GM12891 (cell line): ENCODE measurements around the gene PTPRD.

Source experiments
- DNase-seq: peaks from one replicate; pipeline ENCODE4 v3.0.0; 2011; ENCODE audit warnings: low spot score; ENCODE audit not compliant: insufficient read length
- FAIRE-seq: peaks from 2 replicates; lab custom pipeline; 2011; peaks lifted over from hg19 to GRCh38; lab: Jason Lieb, UNC
- PAX5 ChIP-seq: IDR thresholded peaks from 2 replicates; pipeline ENCODE4 v1.6.1; 2011; ENCODE audit warnings: low read length, moderate library complexity, mild to moderate bottlenecking; ENCODE audit not compliant: insufficient read depth, severe bottlenecking
- POLR2A ChIP-seq: IDR thresholded peaks from 2 replicates; pipeline ENCODE4 v1.6.1; 2011; ENCODE audit warnings: low read depth, low read length, control low read depth
- POLR2AphosphoS5 ChIP-seq: IDR thresholded peaks from 2 replicates; pipeline ENCODE4 v1.6.1; 2011; ENCODE audit warnings: low read depth, low read length, control low read depth
- POU2F2 ChIP-seq: IDR thresholded peaks from 2 replicates; pipeline ENCODE4 v1.6.1; 2011; ENCODE audit warnings: low read depth, mild to moderate bottlenecking, control low read depth, low read length, moderate library complexity
- SPI1 ChIP-seq: IDR thresholded peaks from 2 replicates; pipeline ENCODE4 v1.6.1; 2011; ENCODE audit warnings: low read depth, low read length, control low read depth
- TAF1 ChIP-seq: IDR thresholded peaks from 2 replicates; pipeline ENCODE4 v1.6.1; 2011; ENCODE audit warnings: low read depth, low read length, control low read depth

Gene PTPRD

DNA sequence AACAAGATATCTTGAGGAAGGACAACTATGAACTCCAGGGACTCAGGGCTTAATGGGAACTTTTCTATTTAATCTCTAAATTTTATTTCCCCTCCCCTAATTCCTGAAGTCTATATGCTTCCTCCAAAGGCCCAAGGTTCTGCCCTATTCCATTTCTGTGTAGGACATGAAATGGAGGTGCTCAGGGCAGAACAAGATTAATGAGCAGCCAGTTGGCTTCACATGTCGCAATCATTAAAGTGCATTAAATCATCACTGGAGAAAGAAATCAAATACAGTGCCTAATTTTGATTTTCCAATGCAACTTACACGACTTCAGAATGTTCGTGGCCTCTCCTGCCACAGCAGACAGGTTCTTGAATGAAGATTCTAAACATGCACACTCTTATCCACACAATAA, 862.1 kb downstream of the PTPRD start:
- no peak for DNase-seq
- TF ChIP-seq TAF1 = no peak
- TF ChIP-seq POLR2AphosphoS5 = no peak
- no peak for TF ChIP-seq POU2F2
- no peak for TF ChIP-seq PAX5
- no peak for TF ChIP-seq SPI1
- no peak for TF ChIP-seq POLR2A

DNA sequence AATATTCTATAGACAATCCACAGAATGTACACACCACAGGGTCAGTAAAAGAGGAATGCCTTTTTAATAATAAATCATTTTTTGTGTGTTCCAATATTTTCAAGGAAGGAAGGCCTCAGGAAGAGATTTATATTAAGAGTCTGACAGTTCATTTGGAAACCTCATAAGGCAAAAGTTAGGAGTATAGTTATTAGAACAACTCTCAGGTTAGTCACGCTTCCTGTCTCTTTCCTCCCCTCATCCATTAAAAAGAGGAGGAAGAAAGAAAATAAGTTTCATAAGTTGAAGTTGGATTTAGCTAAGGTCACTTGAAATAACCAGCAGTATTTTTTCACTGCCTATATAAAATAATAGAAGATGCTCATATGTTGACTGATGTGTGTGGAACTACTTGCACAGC, 863.2 kb downstream of the PTPRD start:
- no peak for FAIRE-seq
- no peak for DNase-seq
- TF ChIP-seq POLR2AphosphoS5 = no peak
- TF ChIP-seq TAF1 = no peak
- TF ChIP-seq POU2F2 = no peak
- TF ChIP-seq SPI1 = no peak
- TF ChIP-seq PAX5 = no peak
- no peak for TF ChIP-seq POLR2A

More for the DNA sequence above, 862.1 kb downstream of the PTPRD start:
- FAIRE-seq = no peak

DNA sequence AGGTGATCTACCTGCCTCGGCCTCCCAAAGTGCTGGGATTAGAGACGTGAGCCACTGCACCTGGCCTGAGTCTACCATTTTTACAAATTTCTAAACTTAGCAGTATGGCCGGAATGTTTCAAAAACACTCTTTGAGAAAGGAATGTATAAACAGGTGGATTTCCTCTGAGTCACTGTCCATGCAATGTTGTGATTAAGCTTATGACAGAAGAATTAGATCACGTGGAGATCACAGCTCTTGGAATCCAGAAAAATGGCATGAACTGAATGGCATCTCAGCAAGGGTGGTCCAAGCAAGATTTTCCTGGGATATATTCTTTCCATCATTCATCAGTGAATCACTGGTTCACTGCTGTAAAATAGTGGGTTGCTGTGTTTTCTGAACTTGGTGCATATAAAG, 865.0 kb downstream of the PTPRD start:
- no peak for FAIRE-seq
- DNase-seq = no peak
- TF ChIP-seq POU2F2 (no peak), POLR2AphosphoS5 (no peak), SPI1 (no peak), PAX5 (no peak), POLR2A (no peak), TAF1 (no peak)

DNA sequence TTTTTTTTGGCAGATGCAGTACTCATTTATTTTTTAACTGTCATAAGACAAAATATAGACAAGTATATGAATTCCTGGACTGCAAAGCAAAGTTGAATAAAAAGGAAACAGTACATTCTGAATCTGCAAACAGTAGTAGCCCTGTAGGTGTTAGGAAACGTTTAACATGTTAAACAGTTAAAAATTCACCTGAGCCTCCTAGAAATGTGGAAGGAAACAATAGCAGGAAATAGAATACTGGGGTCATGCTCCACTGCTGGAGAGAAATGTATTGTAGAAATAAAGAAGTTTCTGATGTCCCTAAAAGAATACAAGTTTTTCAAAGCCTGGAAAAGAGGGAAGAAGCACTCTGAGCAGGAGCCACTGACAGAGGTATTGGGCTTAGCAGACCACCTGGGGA, 866.0 kb downstream of the PTPRD start:
- DNase-seq (no peak), FAIRE-seq (no peak)
- TF ChIP-seq POLR2A = no peak
- TF ChIP-seq POLR2AphosphoS5 = no peak
- TF ChIP-seq SPI1 = no peak
- TF ChIP-seq TAF1 = no peak
- no peak for TF ChIP-seq POU2F2

DNA sequence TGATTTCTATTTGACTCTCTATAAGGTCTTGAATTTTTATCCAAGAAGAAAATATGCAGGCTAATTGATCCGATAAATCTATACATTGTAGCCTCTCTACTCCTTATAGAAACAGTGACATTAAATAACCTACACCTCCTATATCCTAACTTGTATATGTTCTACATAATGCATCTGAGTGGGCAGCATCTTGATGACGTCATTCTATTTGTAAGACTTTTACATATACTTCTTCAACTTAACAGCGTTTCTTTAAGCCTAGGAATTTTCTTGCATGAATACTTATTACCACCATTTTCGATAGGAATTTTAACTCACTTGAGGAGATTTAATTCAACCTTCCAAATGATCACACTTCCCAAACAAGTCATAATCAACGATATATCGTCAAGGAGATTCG, 869.0 kb downstream of the PTPRD start:
- FAIRE-seq (no peak), DNase-seq (no peak)
- TF ChIP-seq SPI1 (no peak), PAX5 (no peak), POLR2AphosphoS5 (no peak)

DNA sequence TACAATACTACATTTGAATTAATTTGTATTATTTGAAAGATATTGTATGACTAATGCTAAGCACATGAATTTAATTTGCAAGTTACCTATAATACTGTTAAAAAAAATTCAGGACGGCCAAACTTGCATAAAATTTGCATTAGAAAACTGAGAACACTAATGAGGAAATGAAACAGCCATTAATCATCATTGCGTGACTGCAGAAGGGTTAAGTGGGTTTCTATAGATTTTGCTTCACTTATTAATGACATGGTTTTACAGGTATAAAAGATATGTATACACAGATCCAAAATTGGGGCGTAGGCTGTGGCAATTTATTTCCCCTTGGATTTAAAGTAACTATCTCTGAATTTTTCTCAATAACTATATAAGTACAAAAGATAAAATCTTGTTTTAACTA, 882.6 kb downstream of the PTPRD start:
- FAIRE-seq (no peak), DNase-seq (no peak)

DNA sequence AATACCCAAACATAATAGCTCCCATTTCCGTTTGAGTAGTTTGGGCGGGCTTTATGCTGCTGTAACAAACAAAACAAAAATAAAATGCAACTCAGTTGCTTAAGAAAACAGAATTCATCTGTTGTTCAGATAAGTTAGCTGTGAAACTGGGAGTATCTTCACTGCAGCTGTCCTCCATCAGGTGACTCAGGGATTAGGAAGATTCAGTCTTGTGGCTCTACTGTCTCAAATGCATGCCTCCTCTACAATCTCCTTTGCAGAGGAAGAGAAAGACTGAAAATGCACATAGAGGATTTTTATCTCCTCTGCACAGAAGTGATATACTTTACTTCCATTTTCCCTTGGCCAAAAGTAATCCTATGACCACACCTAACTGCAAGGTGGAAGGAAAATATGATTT, 883.7 kb downstream of the PTPRD start:
- FAIRE-seq = no peak
- TF ChIP-seq TAF1 (no peak), POLR2AphosphoS5 (no peak), POU2F2 (no peak), SPI1 (no peak), POLR2A (no peak), PAX5 (no peak)
- DNase-seq = no peak

More for the DNA sequence above, 882.6 kb downstream of the PTPRD start:
- TF ChIP-seq SPI1 (peak; percentile 79), TAF1 (no peak)

DNA sequence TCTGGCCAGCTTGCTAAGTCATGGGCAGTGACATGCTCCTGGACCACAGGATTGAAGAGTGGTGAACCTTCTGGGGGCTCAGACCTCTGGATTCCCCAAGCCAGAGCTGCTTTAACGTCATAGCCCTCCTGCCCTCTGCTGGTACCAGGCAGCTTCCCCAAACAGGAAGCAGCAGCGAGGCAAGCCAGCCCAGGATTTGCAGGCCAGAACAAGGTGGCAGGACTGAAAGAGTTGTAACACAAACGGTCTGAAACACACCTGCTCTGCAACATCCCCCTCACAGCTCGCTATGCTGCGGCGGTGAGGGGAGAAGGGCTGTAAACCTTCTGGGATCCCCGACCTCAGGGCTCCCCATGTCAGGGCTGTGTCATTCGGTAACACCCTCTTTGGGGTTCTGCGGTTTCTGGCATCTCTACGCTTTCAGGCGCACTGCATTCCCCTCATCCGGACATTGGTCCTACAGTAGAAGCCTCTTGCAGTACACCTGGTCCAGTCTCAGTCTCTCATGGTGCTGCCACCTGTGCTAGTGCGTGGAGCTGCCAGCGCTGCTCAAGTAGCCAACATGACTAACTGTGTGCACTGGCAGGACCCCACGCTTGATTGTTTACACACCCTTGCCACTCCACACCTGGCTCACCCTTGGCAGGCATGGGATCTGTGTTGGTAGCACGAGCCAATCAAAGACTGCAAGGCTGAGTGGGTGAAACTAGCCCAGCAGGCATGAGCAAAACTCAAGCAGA, 893.3 kb downstream of the PTPRD start:
- FAIRE-seq (no peak), DNase-seq (no peak)
- no peak for TF ChIP-seq POLR2AphosphoS5
- TF ChIP-seq TAF1 = no peak
- TF ChIP-seq PAX5 = no peak
- no peak for TF ChIP-seq POU2F2
- no peak for TF ChIP-seq POLR2A
- TF ChIP-seq SPI1 = no peak

DNA sequence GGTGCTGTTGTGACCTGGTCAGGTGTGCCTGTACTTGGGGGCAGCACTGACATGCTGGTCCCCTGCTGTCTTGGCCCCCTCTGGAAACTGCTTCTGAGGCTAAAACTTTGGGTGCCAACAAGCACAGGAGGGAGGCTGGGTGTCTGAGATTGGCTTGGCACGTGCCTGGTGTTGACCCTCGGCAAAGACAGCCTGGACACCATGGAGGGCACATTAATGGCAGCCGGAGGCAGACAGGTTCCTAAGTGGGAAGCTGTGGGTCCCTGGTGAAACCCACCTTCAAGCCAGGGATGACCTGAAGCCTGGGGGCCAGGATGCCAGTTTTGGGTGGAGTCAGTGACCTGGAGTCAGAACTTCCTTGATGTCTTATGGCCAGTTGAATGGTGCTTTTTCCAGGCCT, 894.1 kb downstream of the PTPRD start:
- no peak for TF ChIP-seq POLR2AphosphoS5
- no peak for TF ChIP-seq PAX5
- TF ChIP-seq TAF1 = no peak
- no peak for TF ChIP-seq SPI1
- no peak for TF ChIP-seq POU2F2
- no peak for TF ChIP-seq POLR2A
- FAIRE-seq (no peak), DNase-seq (no peak)

DNA sequence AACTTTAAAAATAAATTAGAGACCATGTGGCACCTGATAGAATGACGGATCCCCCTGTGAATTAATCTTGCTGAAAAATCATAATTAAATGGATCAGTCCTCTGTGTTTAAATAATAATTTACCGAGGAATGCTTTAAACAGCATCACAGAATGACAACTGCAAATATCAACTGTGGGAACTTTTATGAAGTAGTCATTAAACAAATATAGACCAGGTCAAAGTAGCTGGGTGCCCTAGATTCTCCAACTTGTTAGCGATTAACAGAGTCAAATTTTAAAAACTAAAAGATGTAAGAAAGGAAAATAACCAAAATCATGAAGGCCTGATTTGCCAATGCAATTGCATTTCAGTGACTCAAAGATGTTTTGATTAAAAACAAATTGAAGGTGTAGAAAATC, 933.4 kb downstream of the PTPRD start:
- TF ChIP-seq POU2F2 (no peak), SPI1 (no peak), POLR2AphosphoS5 (no peak), TAF1 (no peak)
- DNase-seq (no peak), FAIRE-seq (no peak)
